PC-3 (cell line): ENCODE results near the gene SPNS1.

Experiments used
- EZH2 ChIP-seq: fragments of 300-600 bp; sonication (generic); IDR thresholded peaks from one replicate; pipeline ENCODE4 v1.6.1; 2017; ENCODE audit warnings: antibody characterized with exemption, mild to moderate bottlenecking, low read length; ENCODE audit not compliant: unreplicated experiment
- EZH2phosphoT487 ChIP-seq: fragments of 300-600 bp; sonication (generic); IDR thresholded peaks from 2 replicates; pipeline ENCODE4 v1.6.1; 2018; ENCODE audit warnings: mild to moderate bottlenecking, antibody characterized with exemption, low read length, borderline replicate concordance

DNA sequence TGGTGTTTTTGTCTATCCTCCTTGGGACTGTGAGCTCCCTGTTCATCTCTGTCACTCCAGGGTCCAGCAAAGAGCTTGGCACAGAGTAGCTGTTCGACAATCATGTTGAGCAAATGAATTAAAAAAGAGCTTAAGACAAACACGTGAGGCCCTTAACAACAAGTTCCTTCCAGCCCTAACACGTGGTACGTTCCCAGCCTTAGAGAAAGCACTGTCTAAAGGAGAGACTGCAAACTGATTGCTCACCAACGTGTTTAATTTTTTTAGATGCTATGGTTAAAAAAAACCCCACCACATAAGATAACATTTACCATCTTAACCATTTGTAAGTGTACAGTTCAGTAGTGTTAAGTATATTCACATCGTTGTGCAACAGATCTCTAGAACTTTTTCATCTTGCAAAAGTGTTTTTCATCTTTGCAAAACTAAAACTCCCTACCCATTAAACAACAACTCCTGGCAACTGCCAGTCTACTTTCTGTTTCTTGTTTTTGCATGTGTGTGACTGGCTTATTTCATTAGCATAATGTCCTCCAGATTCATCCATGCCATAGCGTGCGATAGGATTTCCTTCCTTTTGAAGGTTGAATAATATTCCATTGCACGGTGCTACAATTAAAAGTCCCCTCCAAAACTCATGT is 38.5 kb downstream of the SPNS1 start:
- TF ChIP-seq EZH2phosphoT487 (no peak), EZH2 (no peak)
